HG03066 (cell line): ENCODE measurements around the gene ST6GALNAC4.
"Not testable (repeated sequence)": the region's sequence is repeated elsewhere in the genome, so short reads cannot be mapped to it uniquely, and the experiment has no call there.

Source experiments
- ATAC-seq: cut with Tn5 transposase; IDR thresholded peaks from one replicate; pipeline ENCODE4 v1.9.1; 2021; ENCODE audit warnings: low read depth; ENCODE audit not compliant: unreplicated experiment

The ST6GALNAC4 gene

GRCh38 chr9:127895811-127896210, 21.0 kb downstream of the ST6GALNAC4 start:
- ATAC-seq: no peak

DNA sequence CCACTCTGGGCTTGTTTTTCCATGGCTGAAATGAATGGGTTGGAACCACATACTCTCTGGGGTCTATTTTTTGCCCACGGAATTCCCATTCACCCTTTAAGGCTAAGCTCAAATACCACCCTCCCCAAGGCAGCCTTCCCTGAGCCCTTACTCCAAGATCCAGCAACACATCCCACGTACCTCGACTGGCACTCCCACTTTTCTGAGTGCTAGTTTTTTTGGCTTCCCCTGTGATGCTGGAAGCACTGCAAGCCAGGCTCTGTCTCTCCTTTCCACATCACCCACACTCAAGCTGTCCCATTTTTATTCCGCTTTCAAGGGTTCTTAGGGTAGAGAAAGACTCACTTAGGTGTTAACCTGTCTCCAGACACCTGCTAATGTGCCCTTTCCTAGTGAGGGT, 23.4 kb downstream of the ST6GALNAC4 start:
- ATAC-seq: no peak

DNA sequence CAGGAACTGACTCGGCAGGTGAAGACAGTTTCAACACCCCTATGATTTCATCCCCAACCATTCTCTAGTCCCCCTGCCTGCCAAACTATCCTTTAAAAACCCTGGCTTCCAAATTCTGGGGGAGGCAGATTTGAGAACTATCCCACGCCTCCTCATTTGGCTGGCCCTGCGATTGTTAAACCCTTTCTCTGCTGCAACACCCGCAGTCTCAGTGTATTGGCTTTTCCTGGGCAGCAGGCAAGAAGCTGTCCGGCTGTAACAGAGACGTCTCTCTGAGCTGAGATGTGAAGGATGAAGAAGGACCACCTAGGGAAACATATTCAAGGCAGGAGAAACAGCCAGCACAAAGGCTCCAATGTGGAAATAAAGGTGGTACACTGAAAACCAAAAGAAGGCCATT, 24.0 kb downstream of the ST6GALNAC4 start:
- no peak for ATAC-seq

- no peak for ATAC-seq
These were observed 26.8 kb downstream of the ST6GALNAC4 start for GRCh38 chr9:127890053-127890452.

DNA sequence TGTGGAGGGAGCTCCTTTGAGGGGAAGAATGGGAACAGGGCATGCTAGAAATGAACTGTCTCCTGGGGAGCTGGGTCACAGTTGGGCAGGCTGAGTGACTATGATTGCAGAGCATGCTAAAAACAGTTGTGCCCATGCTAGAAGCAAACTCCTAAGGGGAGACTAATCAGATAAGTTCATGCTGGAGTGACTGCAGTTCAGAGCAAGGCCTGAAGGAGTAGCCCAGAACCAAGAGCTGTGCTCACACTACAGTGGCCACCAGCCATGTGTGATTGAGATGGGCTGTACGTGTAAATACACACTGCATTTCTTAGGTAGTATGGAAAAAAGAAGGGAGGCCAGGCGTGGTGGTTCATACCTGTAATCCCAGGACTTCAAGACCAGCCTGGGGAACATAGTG, 29.0 kb downstream of the ST6GALNAC4 start:
- no peak for ATAC-seq

DNA sequence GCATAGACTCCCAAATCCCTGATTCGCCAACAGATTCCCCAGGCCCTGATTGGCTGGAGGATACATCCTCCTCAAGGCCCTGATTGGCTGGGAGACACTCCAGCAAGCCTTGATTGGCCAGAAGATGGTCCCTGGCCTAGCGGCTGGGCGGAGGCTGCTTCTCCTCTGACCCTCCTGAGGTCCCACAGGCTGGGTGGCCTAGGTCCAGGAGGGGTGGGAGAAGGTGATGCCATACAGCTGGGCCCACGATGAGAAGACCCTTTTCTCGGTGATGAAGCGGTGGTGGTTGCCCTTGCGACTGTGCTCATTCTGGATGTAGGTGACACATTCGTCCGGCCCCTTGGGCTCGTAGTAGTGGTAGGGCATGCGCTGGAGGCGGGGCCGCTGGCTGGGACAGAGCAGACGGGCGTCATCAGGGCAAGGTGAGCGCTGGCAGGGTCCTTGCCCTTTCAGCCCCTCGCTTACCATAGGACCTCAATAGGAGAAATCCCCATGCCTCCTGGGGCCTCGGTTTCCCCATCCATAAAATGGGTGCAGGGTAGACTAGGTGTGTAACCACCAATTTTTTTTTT, 30.4 kb downstream of the ST6GALNAC4 start:
- ATAC-seq: no peak

DNA sequence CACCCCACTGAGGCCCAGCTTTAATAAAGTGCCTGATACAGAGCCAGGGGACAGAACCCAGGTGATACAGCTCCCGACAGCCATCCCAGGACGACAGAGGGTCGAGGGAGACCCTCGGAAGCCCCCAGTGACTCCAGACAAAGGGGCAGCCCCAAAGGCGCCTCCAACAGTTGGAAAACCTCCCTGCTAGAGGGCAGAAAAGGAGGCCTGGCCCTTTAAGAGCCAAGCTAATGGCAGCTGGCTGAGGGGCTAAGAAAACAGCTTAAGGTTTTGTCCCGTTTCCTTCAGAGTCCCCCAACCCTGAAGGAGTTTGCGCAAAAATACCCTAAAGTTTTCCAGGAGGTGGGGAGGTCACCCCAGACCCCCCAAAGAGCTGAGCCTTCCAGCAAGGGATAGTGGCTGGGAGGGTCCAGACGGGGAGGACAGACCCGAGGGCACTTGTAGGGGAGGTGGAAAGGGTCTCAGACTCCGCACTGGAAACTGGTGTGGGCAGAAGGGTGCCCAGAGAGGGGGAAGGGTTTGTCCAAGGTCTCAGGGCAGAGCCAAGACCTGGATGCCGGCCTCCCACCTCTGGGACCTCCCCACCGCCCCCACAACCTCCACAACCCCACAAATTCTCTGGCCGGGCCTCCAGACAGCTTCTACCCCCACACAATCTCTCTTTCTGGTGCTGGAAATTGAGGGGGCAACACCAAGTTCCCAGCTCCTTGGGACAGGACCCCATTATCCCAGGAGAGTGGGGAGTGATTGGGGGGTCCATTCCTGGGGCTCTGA, 31.1 kb downstream of the ST6GALNAC4 start:
- no peak for ATAC-seq

DNA sequence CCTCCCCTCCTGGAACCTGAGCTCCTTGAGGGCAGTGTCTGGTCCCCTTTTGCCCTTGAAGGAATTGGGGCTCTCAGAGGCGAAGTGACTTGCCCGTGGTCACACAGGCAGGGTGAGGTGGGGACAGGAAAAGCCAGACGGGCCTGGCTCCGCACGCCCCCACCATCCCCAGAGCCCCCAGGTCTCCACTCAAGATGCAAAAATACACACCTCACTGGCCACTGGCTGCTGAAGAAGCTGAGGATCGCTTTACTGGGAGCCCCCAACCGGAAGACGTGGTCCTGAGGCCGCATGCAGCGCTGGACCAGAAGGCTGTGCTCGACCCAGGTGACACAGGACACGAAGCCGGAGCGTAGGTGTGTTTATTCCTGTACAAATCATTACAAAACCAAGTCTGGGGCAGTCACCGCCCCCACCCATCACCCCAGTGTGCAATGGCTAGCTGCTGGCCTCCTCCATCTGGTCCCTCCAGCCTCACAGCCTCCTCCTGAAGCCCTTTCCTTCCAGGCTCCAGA, 31.8 kb downstream of the ST6GALNAC4 start:
- no peak for ATAC-seq

DNA sequence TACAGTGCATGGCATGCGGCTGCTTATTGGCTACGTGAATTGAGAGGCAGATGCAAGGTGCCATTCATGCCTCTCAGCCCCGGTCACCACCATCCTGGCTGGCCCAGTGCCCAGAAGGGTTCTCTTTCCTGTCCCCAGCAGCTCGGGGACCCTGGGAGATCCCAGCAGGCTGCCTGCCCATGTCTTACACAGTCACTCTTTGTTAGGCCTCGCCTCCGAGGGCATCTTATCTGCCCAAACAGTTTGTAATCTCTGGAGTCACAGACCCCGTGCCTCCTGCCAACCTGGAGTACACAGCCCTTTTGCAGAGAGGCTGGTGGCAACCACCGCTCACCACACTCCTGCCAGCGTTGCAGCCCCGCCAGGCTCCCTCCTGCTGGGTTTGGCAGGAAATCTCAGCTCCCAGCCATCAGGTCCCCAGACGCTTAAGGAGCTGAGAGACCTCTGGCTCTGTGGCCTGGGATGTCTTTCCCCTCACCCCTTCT, 32.4 kb downstream of the ST6GALNAC4 start:
- ATAC-seq: no peak

DNA sequence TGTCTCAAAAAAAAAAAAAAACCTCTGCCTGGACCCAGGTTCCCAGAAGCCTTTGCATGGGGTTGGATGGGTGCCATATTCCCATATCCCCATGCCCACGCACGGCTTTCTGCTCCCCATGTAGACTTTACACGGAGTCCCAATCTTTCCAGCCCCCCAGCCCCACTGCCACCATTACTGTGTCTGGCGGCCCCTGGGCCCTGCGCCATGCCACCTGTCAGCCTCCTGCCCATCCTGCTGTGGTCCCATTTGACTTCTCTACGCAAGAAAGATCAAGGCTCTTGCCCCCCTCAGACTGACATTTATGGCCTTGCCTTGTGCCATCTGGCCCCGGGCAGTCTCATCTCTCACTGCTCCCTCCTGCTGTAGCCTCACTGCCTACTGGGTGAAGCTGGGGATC, 32.9 kb downstream of the ST6GALNAC4 start:
- ATAC-seq: no peak

DNA sequence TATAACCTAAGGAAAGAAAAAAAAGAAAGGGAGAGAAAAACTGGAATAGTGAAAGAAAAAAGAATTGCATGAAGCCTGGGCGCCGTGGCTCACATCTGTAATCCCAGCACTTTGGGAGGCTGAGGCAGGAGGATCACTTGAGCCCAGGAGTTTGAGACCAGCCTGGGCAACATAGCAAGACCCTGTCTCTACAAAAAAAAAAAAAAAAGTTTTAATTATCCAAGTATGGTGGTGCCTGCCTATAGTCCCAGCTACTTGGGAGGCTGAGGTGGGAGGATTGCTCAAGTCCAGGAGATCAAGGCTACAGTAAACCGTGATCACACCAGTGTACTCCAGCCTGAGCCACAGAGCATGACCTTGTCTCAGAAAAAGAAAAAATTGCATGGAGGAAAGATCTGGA, 35.1 kb downstream of the ST6GALNAC4 start:
- ATAC-seq: not testable (repeated sequence)

DNA sequence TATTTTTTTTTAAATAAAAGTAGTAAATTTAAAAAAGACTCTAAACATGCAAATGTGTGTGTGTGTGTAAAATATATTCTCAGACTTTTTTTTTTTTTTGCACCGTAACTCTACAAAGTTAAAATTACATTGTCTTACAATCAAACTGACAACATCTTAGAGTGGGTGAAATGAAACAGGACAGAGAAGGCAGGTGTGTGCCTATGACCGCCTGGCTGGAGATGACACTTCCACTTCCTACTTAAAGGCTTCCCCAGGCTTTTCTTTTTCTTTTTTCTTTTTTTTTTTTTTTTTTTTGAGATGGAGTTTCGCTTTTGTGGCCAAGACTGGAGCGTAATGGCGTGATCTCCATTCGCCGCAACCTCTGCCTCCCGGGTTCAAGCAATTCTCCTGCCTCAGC, 36.7 kb downstream of the ST6GALNAC4 start:
- no peak for ATAC-seq

- no peak for ATAC-seq
These were observed 38.0 kb downstream of the ST6GALNAC4 start for GRCh38 chr9:127878652-127879390.

DNA sequence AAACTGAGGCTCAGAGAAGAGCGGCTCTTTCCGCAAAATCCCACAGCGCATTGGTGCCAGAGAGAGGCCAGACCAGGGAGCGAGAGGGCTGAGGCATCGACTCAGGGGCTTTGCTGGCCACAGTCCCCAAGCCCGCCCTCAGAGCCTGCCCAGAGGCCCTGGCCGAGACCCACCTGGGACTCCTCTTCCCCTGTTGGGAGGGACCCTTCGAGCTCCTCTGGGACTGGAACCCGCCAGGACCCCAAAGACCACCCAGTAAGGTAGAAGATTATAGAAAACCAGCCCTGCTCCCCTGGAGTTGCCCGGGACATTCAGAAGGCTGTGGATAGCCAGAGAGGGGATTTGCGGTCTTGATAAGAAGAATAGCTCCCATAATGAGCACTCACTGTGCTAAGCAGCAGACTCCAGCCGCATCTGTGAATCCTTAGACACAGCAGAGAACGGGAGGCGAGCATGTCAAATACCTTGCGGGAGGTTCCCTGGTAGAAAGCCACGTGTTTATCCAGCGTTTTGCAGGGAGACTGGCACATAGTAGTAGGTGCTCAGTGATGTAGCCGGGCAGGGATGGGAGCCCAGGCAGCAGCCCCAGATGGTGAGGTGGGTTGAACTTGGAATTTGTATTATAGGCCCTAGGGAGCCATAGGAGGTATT, 38.7 kb downstream of the ST6GALNAC4 start:
- no peak for ATAC-seq

- ATAC-seq: no peak
These were observed 39.3 kb downstream of the ST6GALNAC4 start, which contains the start of gene AK1 for GRCh38 chr9:127877566-127877998. AK1 (minus strand) TSS chr9:127877675; CDS start chr9:127874617, 3,058 bp downstream.

DNA sequence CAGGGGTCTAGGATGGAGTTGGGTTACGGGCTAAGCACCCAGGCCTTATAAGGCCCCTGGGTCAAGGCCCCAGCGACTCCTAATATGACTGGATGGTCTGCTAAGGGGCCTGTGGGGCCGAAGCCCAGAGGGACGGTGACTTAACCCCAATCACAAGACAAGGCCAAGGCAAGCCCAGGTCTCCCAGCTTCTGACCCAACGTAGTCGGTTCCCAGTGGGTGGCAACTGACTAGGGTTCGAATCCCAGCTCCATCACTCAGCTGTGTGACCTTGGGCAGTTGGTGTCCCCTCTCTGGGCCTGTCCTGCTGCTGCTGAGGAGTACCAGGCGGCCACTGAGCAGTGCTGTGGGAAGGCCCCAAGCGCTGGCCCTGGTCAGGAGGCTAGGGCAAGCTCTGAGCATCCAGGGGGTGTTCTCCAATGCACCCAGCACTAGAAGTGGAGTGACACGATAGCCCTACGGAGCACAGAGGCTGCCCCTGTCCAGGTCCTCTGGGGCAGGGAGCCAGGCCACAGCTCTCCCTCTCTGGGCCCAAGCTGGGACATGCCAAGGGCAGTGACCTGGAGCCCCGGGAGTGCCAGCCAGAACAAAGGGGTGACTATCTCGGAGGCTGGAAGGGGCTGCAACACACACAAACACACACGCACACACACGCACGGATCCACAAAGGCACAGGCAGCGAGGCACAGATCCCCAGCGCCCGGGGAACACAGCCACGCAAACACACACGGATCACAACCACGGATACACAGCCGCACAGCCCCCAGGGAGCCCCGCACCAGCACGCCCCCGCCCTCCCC, 39.9 kb downstream of the ST6GALNAC4 start:
- ATAC-seq: no peak

GRCh38 chr9:127876026-127876763, 40.6 kb downstream of the ST6GALNAC4 start:
- ATAC-seq: no peak

GRCh38 chr9:127875306-127875966, 41.4 kb downstream of the ST6GALNAC4 start:
- ATAC-seq: no peak
